ENCODE measurements around the gene BACH1. TPM values are rescaled to one million over a fixed set of nuclear protein-coding genes. Genes with fewer than 3 reads are reported as not detected.
A peak's percentile ranks its signal among the peaks of the same experiment; 100 is the strongest.

Gene BACH1
- total RNA-seq, 1 experiment from 2014 or later = 48.7 TPM

DNA sequence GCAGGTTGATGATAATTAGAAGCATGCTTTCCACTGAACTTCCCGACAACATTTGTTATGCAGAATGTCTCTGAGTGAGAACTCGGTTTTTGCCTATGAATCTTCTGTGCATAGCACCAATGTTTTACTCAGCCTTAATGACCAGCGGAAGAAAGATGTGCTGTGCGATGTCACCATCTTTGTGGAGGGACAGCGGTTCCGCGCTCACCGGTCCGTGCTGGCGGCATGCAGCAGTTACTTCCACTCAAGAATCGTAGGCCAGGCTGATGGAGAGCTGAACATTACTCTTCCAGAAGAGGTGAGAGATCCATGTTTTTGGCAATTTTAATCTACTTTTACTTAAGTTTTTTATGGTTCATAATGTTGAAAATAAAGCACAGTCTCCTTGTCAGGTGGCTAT, 22.5 kb downstream of the BACH1 start:
- Mint-ChIP-seq H3K27me3 (ENCODE audit: low read depth) (no peaks in the 10 kb centered on the region), H3K27ac (peak overlapping the region; percentile 87; the same call in 1 of the 2 replicates), H3K36me3 (peaks cover 22% of the 10 kb centered on the region), H3K4me3 (no peak overlapping the region), H3K4me1 (peaks cover 12% of the 10 kb centered on the region), H3K9me3 (peaks cover 3% of the 10 kb centered on the region)
- ATAC-seq (no peak), DNase-seq (ENCODE audit: low spot score) (no peak)
- ChIA-PET POLR2A (no interaction called here), CTCF (no interaction called here)
- TF ChIP-seq, protein P1, sequence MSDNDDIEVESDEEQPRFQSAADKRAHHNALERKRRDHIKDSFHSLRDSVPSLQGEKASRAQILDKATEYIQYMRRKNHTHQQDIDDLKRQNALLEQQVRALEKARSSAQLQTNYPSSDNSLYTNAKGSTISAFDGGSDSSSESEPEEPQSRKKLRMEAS (CRISPR knock-in tag; IDR thresholded peaks at IDR 0.05) = no peak
- TF ChIP-seq SP1 (CRISPR knock-in tag; conservative IDR thresholded peaks at IDR 0.05) = no peak
- TF ChIP-seq, protein P2, sequence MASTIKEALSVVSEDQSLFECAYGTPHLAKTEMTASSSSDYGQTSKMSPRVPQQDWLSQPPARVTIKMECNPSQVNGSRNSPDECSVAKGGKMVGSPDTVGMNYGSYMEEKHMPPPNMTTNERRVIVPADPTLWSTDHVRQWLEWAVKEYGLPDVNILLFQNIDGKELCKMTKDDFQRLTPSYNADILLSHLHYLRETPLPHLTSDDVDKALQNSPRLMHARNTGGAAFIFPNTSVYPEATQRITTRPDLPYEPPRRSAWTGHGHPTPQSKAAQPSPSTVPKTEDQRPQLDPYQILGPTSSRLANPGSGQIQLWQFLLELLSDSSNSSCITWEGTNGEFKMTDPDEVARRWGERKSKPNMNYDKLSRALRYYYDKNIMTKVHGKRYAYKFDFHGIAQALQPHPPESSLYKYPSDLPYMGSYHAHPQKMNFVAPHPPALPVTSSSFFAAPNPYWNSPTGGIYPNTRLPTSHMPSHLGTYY (CRISPR knock-in tag; IDR thresholded peaks at IDR 0.05) = no peak
- TF ChIP-seq ESRRA (CRISPR knock-in tag; IDR thresholded peaks at IDR 0.05; ENCODE audit: borderline replicate concordance) = no peak
- TF ChIP-seq, protein P3, sequence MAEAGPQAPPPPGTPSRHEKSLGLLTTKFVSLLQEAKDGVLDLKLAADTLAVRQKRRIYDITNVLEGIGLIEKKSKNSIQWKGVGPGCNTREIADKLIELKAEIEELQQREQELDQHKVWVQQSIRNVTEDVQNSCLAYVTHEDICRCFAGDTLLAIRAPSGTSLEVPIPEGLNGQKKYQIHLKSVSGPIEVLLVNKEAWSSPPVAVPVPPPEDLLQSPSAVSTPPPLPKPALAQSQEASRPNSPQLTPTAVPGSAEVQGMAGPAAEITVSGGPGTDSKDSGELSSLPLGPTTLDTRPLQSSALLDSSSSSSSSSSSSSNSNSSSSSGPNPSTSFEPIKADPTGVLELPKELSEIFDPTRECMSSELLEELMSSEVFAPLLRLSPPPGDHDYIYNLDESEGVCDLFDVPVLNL (CRISPR knock-in tag; IDR thresholded peaks at IDR 0.05; ENCODE audit: borderline replicate concordance, low read depth) = no peak
- no peak for TF ChIP-seq FOXJ3 (CRISPR knock-in tag; IDR thresholded peaks at IDR 0.05; ENCODE audit: borderline replicate concordance)
- TF ChIP-seq SMAD4 (CRISPR knock-in tag; IDR thresholded peaks at IDR 0.05) = no peak
- TF ChIP-seq, protein P4, sequence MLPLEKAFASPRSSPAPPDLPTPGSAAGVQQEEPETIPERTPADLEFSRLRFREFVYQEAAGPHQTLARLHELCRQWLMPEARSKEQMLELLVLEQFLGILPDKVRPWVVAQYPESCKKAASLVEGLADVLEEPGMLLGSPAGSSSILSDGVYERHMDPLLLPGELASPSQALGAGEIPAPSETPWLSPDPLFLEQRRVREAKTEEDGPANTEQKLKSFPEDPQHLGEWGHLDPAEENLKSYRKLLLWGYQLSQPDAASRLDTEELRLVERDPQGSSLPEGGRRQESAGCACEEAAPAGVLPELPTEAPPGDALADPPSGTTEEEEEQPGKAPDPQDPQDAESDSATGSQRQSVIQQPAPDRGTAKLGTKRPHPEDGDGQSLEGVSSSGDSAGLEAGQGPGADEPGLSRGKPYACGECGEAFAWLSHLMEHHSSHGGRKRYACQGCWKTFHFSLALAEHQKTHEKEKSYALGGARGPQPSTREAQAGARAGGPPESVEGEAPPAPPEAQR (CRISPR knock-in tag; IDR thresholded peaks at IDR 0.05) = no peak
- TF ChIP-seq, protein P5, sequence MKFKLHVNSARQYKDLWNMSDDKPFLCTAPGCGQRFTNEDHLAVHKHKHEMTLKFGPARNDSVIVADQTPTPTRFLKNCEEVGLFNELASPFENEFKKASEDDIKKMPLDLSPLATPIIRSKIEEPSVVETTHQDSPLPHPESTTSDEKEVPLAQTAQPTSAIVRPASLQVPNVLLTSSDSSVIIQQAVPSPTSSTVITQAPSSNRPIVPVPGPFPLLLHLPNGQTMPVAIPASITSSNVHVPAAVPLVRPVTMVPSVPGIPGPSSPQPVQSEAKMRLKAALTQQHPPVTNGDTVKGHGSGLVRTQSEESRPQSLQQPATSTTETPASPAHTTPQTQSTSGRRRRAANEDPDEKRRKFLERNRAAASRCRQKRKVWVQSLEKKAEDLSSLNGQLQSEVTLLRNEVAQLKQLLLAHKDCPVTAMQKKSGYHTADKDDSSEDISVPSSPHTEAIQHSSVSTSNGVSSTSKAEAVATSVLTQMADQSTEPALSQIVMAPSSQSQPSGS (CRISPR knock-in tag; IDR thresholded peaks at IDR 0.05; ENCODE audit: borderline replicate concordance, low read depth) = no peak
- TF ChIP-seq FOXP1 (CRISPR knock-in tag; IDR thresholded peaks at IDR 0.05; ENCODE audit: borderline replicate concordance) = no peak
- TF ChIP-seq, protein P6, sequence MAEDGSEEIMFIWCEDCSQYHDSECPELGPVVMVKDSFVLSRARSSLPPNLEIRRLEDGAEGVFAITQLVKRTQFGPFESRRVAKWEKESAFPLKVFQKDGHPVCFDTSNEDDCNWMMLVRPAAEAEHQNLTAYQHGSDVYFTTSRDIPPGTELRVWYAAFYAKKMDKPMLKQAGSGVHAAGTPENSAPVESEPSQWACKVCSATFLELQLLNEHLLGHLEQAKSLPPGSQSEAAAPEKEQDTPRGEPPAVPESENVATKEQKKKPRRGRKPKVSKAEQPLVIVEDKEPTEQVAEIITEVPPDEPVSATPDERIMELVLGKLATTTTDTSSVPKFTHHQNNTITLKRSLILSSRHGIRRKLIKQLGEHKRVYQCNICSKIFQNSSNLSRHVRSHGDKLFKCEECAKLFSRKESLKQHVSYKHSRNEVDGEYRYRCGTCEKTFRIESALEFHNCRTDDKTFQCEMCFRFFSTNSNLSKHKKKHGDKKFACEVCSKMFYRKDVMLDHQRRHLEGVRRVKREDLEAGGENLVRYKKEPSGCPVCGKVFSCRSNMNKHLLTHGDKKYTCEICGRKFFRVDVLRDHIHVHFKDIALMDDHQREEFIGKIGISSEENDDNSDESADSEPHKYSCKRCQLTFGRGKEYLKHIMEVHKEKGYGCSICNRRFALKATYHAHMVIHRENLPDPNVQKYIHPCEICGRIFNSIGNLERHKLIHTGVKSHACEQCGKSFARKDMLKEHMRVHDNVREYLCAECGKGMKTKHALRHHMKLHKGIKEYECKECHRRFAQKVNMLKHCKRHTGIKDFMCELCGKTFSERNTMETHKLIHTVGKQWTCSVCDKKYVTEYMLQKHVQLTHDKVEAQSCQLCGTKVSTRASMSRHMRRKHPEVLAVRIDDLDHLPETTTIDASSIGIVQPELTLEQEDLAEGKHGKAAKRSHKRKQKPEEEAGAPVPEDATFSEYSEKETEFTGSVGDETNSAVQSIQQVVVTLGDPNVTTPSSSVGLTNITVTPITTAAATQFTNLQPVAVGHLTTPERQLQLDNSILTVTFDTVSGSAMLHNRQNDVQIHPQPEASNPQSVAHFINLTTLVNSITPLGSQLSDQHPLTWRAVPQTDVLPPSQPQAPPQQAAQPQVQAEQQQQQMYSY (CRISPR knock-in tag; IDR thresholded peaks at IDR 0.05) = no peak
- TF ChIP-seq, protein P7, sequence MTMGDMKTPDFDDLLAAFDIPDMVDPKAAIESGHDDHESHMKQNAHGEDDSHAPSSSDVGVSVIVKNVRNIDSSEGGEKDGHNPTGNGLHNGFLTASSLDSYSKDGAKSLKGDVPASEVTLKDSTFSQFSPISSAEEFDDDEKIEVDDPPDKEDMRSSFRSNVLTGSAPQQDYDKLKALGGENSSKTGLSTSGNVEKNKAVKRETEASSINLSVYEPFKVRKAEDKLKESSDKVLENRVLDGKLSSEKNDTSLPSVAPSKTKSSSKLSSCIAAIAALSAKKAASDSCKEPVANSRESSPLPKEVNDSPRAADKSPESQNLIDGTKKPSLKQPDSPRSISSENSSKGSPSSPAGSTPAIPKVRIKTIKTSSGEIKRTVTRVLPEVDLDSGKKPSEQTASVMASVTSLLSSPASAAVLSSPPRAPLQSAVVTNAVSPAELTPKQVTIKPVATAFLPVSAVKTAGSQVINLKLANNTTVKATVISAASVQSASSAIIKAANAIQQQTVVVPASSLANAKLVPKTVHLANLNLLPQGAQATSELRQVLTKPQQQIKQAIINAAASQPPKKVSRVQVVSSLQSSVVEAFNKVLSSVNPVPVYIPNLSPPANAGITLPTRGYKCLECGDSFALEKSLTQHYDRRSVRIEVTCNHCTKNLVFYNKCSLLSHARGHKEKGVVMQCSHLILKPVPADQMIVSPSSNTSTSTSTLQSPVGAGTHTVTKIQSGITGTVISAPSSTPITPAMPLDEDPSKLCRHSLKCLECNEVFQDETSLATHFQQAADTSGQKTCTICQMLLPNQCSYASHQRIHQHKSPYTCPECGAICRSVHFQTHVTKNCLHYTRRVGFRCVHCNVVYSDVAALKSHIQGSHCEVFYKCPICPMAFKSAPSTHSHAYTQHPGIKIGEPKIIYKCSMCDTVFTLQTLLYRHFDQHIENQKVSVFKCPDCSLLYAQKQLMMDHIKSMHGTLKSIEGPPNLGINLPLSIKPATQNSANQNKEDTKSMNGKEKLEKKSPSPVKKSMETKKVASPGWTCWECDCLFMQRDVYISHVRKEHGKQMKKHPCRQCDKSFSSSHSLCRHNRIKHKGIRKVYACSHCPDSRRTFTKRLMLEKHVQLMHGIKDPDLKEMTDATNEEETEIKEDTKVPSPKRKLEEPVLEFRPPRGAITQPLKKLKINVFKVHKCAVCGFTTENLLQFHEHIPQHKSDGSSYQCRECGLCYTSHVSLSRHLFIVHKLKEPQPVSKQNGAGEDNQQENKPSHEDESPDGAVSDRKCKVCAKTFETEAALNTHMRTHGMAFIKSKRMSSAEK (CRISPR knock-in tag; IDR thresholded peaks at IDR 0.05; ENCODE audit: borderline replicate concordance) = no peak
- TF ChIP-seq, protein P8, sequence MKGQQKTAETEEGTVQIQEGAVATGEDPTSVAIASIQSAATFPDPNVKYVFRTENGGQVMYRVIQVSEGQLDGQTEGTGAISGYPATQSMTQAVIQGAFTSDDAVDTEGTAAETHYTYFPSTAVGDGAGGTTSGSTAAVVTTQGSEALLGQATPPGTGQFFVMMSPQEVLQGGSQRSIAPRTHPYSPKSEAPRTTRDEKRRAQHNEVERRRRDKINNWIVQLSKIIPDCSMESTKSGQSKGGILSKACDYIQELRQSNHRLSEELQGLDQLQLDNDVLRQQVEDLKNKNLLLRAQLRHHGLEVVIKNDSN (CRISPR knock-in tag; IDR thresholded peaks at IDR 0.05) = no peak
- no peak for TF ChIP-seq MXD4 (CRISPR knock-in tag; IDR thresholded peaks at IDR 0.05; ENCODE audit: borderline replicate concordance)
- no peak for TF ChIP-seq ZNF138 (CRISPR knock-in tag; conservative IDR thresholded peaks at IDR 0.05)

Measured in WTC11 (cell line).